ENCODE data around the gene GASK1A. TPM values are rescaled to one million over a fixed set of nuclear protein-coding genes. Genes with fewer than 3 reads are reported as not detected.

The GASK1A gene
- total RNA-seq, 1 donor from 2014 or later, result 0.09 TPM

- Mint-ChIP-seq H3K4me1 (ENCODE audit: low read depth, unreplicated experiment) (no peaks in the 10 kb centered on the region), H3K27ac (ENCODE audit: unreplicated experiment) (no peak overlapping the region), H3K9me3 (ENCODE audit: unreplicated experiment) (no peaks in the 10 kb centered on the region), H3K4me3 (ENCODE audit: unreplicated experiment) (no peak overlapping the region), H3K27me3 (ENCODE audit: low read depth, unreplicated experiment) (peaks cover 2% of the 10 kb centered on the region), H3K36me3 (ENCODE audit: low read depth, unreplicated experiment) (no peaks in the 10 kb centered on the region)
- Histone ChIP-seq H3K4me2 (ENCODE audit: low read length) (no peak overlapping the region), H3K4me3 (ENCODE audit: insufficient read depth, low read depth, low read length) (no peak overlapping the region), H3K9ac (ENCODE audit: low read length) (no peak overlapping the region), H3K9me3 (ENCODE audit: insufficient read depth, low read depth, low read length) (peaks cover 11% of the 10 kb centered on the region), H2AFZ (ENCODE audit: low read depth, low read length) (no peak overlapping the region), H3K36me3 (ENCODE audit: insufficient read depth, low read length) (no peaks in the 10 kb centered on the region), H3K79me2 (ENCODE audit: insufficient read depth, low read length) (no peaks in the 10 kb centered on the region), H4K20me1 (ENCODE audit: insufficient read depth, low read length) (no peaks in the 10 kb centered on the region), H3K27me3 (ENCODE audit: insufficient read depth, low read length) (no peaks in the 10 kb centered on the region), H3K27ac (ENCODE audit: low read depth, low read length) (no peak overlapping the region), H3K4me1 (ENCODE audit: insufficient read depth, low read length) (no peaks in the 10 kb centered on the region)
- no peak for DNase-seq (ENCODE audit: low read depth)
- TF ChIP-seq CTCF (IDR thresholded peaks at IDR 0.05; ENCODE audit: insufficient read depth, low read depth, low read length) (no peak), EZH2 (IDR thresholded peaks at IDR 0.05; ENCODE audit: insufficient read depth, low read length) (no peak)
- FAIRE-seq, result no peak
Measured at GRCh38 chr3:43011638-43012037, 32.5 kb downstream of the GASK1A start.

GRCh38 chr3:43012174-43012573, 33.1 kb downstream of the GASK1A start:
- no peak overlapping the region for H3K9ac ChIP-seq (ENCODE audit: low read length)
- H2AFZ ChIP-seq (ENCODE audit: low read depth, low read length), result no peak overlapping the region
- TF ChIP-seq EZH2 (IDR thresholded peaks at IDR 0.05; ENCODE audit: insufficient read depth, low read length), result no peak
- TF ChIP-seq CTCF (IDR thresholded peaks at IDR 0.05; ENCODE audit: insufficient read depth, low read depth, low read length), result no peak
- no peaks in the 10 kb centered on the region for H3K79me2 ChIP-seq (ENCODE audit: insufficient read depth, low read length)
- H3K9me3 ChIP-seq (ENCODE audit: insufficient read depth, low read depth, low read length), result peaks cover 11% of the 10 kb centered on the region
- DNase-seq (ENCODE audit: low read depth) (no peak), FAIRE-seq (no peak)
- no peaks in the 10 kb centered on the region for H3K36me3 Mint-ChIP-seq (ENCODE audit: low read depth, unreplicated experiment)
- H3K4me2 ChIP-seq (ENCODE audit: low read length), result no peak overlapping the region
- no peaks in the 10 kb centered on the region for H3K4me1 ChIP-seq (ENCODE audit: insufficient read depth, low read length)
- no peaks in the 10 kb centered on the region for H3K4me1 Mint-ChIP-seq (ENCODE audit: low read depth, unreplicated experiment)
- no peaks in the 10 kb centered on the region for H3K36me3 ChIP-seq (ENCODE audit: insufficient read depth, low read length)
- H3K27me3 Mint-ChIP-seq (ENCODE audit: low read depth, unreplicated experiment), result peaks cover 1% of the 10 kb centered on the region
- H3K27me3 ChIP-seq (ENCODE audit: insufficient read depth, low read length), result no peaks in the 10 kb centered on the region
- H3K4me3 ChIP-seq (ENCODE audit: insufficient read depth, low read depth, low read length), result no peak overlapping the region
- H3K27ac Mint-ChIP-seq (ENCODE audit: unreplicated experiment), result no peak overlapping the region
- no peaks in the 10 kb centered on the region for H4K20me1 ChIP-seq (ENCODE audit: insufficient read depth, low read length)
- H3K4me3 Mint-ChIP-seq (ENCODE audit: unreplicated experiment), result no peak overlapping the region
- H3K27ac ChIP-seq (ENCODE audit: low read depth, low read length), result no peak overlapping the region
- H3K9me3 Mint-ChIP-seq (ENCODE audit: unreplicated experiment), result no peaks in the 10 kb centered on the region

GRCh38 chr3:43013256-43013655, 34.1 kb downstream of the GASK1A start:
- H3K36me3 ChIP-seq (ENCODE audit: insufficient read depth, low read length), result no peaks in the 10 kb centered on the region
- H3K4me3 ChIP-seq (ENCODE audit: insufficient read depth, low read depth, low read length), result no peak overlapping the region
- Mint-ChIP-seq H3K9me3 (ENCODE audit: unreplicated experiment) (no peaks in the 10 kb centered on the region), H3K4me3 (ENCODE audit: unreplicated experiment) (no peak overlapping the region), H3K4me1 (ENCODE audit: low read depth, unreplicated experiment) (no peaks in the 10 kb centered on the region), H3K36me3 (ENCODE audit: low read depth, unreplicated experiment) (no peaks in the 10 kb centered on the region), H3K27me3 (ENCODE audit: low read depth, unreplicated experiment) (no peaks in the 10 kb centered on the region), H3K27ac (ENCODE audit: unreplicated experiment) (no peak overlapping the region)
- H3K4me2 ChIP-seq (ENCODE audit: low read length), result no peak overlapping the region
- H4K20me1 ChIP-seq (ENCODE audit: insufficient read depth, low read length), result no peaks in the 10 kb centered on the region
- H2AFZ ChIP-seq (ENCODE audit: low read depth, low read length), result no peak overlapping the region
- no peaks in the 10 kb centered on the region for H3K27me3 ChIP-seq (ENCODE audit: insufficient read depth, low read length)
- FAIRE-seq (no peak), DNase-seq (ENCODE audit: low read depth) (no peak)
- peaks cover 11% of the 10 kb centered on the region for H3K9me3 ChIP-seq (ENCODE audit: insufficient read depth, low read depth, low read length)
- H3K27ac ChIP-seq (ENCODE audit: low read depth, low read length), result no peak overlapping the region
- TF ChIP-seq CTCF (IDR thresholded peaks at IDR 0.05; ENCODE audit: insufficient read depth, low read depth, low read length) (no peak), EZH2 (IDR thresholded peaks at IDR 0.05; ENCODE audit: insufficient read depth, low read length) (no peak)
- H3K9ac ChIP-seq (ENCODE audit: low read length), result no peak overlapping the region
- H3K4me1 ChIP-seq (ENCODE audit: insufficient read depth, low read length), result no peaks in the 10 kb centered on the region
- H3K79me2 ChIP-seq (ENCODE audit: insufficient read depth, low read length), result no peaks in the 10 kb centered on the region

Data from astrocyte (in vitro differentiated cells and primary cell).